Body of pancreas (tissue), 2 donors: ENCODE measurements around the gene DEFB114. TPM values are rescaled to one million over a fixed set of nuclear protein-coding genes. Genes with fewer than 3 reads are reported as not detected.

Experiments
- total RNA-seq, 2 donors: library from RNA; depleted of rRNA; stranded (reverse); fragments of >200 nt; gene quantifications; one replicate each; pipeline ENCODE4 v1.1.0, GENCODE V29; 2016

Gene DEFB114
- total RNA-seq, 2 donors from 2014 or later = not detected

Other genes with a start within 250 kb of the DEFB114 start
- gene CRISP3, start 219.8 kb downstream of the DEFB114 start, total RNA-seq = 1 to 10 TPM in 1 of 2 donors, under 1 TPM in 1; 0.99 to 6.0 TPM
- not detected for gene PGK2, start 176.9 kb downstream of the DEFB114 start, total RNA-seq
- gene CRISP1, start 97.6 kb downstream of the DEFB114 start, total RNA-seq = not detected
- not detected for gene DEFB113, start 5.5 kb upstream of the DEFB114 start, total RNA-seq
- not detected for gene DEFB110, start 57.8 kb upstream of the DEFB114 start, total RNA-seq
- not detected for gene DEFB112, start 85.8 kb upstream of the DEFB114 start, total RNA-seq